DOHH2 (cell line): ENCODE data around the gene SP2.

Source experiments
- H3F3A ChIP-seq: fragments of 200-600 bp; sonication (generic), shearing (Covaris generic); 2 replicates; pipeline ENCODE4 v1.6.0; 2016; ENCODE audit warnings: antibody characterized with exemption, mild to moderate bottlenecking; ENCODE audit not compliant: control insufficient read depth, insufficient read depth
- H3K27ac ChIP-seq: fragments of 200-600 bp; sonication (generic); 2 replicates; pipeline ENCODE4 v1.5.1; 2014; ENCODE audit warnings: low read depth, mild to moderate bottlenecking, low read length, moderate library complexity
- H3K27me3 ChIP-seq: fragments of 200-600 bp; sonication (generic); 2 replicates; pipeline ENCODE4 v1.6.1; 2014; ENCODE audit warnings: mild to moderate bottlenecking, low read length, mixed read lengths; ENCODE audit not compliant: control insufficient read depth
- H3K36me3 ChIP-seq: fragments of 200-600 bp; sonication (generic); 2 replicates; pipeline ENCODE4 v1.6.1; 2014; ENCODE audit warnings: mild to moderate bottlenecking, low read length, moderate library complexity, mixed read lengths; ENCODE audit not compliant: control insufficient read depth
- H3K4me1 ChIP-seq: fragments of 200-600 bp; sonication (generic); 2 replicates; pipeline ENCODE4 v1.6.1; 2014; ENCODE audit warnings: mild to moderate bottlenecking, low read length, mixed read lengths; ENCODE audit not compliant: control insufficient read depth
- H3K4me2 ChIP-seq: fragments of 200-600 bp; sonication (generic); 2 replicates; pipeline ENCODE4 v1.6.0; 2014; ENCODE audit warnings: mild to moderate bottlenecking, low read length, moderate library complexity
- H3K4me3 ChIP-seq: fragments of 200-600 bp; sonication (generic); 2 replicates; pipeline ENCODE4 v1.5.1; 2014; ENCODE audit warnings: mild to moderate bottlenecking, low read length, mixed read lengths
- H3K79me2 ChIP-seq: fragments of 200-600 bp; sonication (generic); 2 replicates; pipeline ENCODE4 v1.6.1; 2014; ENCODE audit warnings: mild to moderate bottlenecking, low read length, mixed read lengths; ENCODE audit not compliant: control insufficient read depth
- H3K9me2 ChIP-seq: fragments of 200-600 bp; sonication (generic); replicated peaks from 2 replicates; pipeline ENCODE4 v1.6.1; 2014; ENCODE audit warnings: mild to moderate bottlenecking, low read length, mixed read lengths; ENCODE audit not compliant: control insufficient read depth
- H3K9me3 ChIP-seq: fragments of 200-600 bp; sonication (generic); 2 replicates; pipeline ENCODE4 v1.6.1; 2014; ENCODE audit warnings: antibody characterized with exemption, low read length, mixed read lengths; ENCODE audit not compliant: control insufficient read depth, insufficient read depth
- H4K20me1 ChIP-seq: fragments of 200-600 bp; sonication (generic); 2 replicates; pipeline ENCODE4 v1.6.0; 2014; ENCODE audit warnings: low read depth, mild to moderate bottlenecking, antibody characterized with exemption, low read length, moderate library complexity; ENCODE audit not compliant: control insufficient read depth, insufficient read depth
- CTCF ChIP-seq: fragments of 200-600 bp; sonication (generic); IDR thresholded peaks from one replicate; pipeline ENCODE4 v1.5.1; 2014; ENCODE audit warnings: antibody characterized with exemption, mild to moderate bottlenecking, low read depth, low read length; ENCODE audit not compliant: poor library complexity, severe bottlenecking
- EZH2phosphoT487 ChIP-seq: fragments of 200-600 bp; sonication (generic); IDR thresholded peaks from 2 replicates; pipeline ENCODE4 v1.6.1; 2017; ENCODE audit warnings: borderline replicate concordance, mild to moderate bottlenecking, antibody characterized with exemption, low read length, moderate library complexity, mixed read lengths

The SP2 gene

DNA sequence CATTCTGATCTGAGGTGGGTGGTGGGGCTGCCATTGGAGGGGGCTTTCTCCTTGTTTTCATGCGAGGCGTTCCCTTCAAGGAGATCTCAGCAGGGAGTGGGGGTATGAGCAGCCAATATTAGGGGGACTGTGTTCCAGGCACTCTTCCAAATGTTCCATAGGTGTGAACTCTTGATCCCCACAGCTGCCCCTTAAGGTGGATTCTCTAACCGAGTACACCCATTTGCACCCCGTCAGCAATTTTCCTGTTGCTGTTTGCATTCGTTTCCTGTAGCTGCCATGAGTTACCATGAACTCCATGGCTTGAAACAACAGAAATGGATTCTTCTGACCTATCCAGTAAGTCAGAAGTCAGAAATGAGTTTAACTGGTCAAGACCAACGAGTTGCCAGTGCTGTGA is 65.4 kb downstream of the SP2 start:
- Histone ChIP-seq H3K4me1 (no peaks in the 10 kb centered on the region), H3K4me2 (no peak overlapping the region), H3K27me3 (peaks cover 7% of the 10 kb centered on the region), H3K9me3 (no peaks in the 10 kb centered on the region), H3K4me3 (no peak overlapping the region), H3K9me2 (no peaks in the 10 kb centered on the region), H4K20me1 (no peaks in the 10 kb centered on the region), H3F3A (no peaks in the 10 kb centered on the region), H3K36me3 (no peaks in the 10 kb centered on the region), H3K79me2 (no peaks in the 10 kb centered on the region), H3K27ac (no peak overlapping the region)
- TF ChIP-seq EZH2phosphoT487 = no peak
- no peak for TF ChIP-seq CTCF

GRCh38 chr17:47962901-47963300 is 66.9 kb downstream of the SP2 start:
- TF ChIP-seq EZH2phosphoT487 (no peak), CTCF (no peak)
- Histone ChIP-seq H3K4me2 (no peak overlapping the region), H3K27me3 (peaks cover 5% of the 10 kb centered on the region), H3K4me3 (no peak overlapping the region), H3K9me2 (no peaks in the 10 kb centered on the region), H3F3A (no peaks in the 10 kb centered on the region), H4K20me1 (no peaks in the 10 kb centered on the region), H3K36me3 (no peaks in the 10 kb centered on the region), H3K9me3 (no peaks in the 10 kb centered on the region), H3K79me2 (no peaks in the 10 kb centered on the region), H3K4me1 (no peaks in the 10 kb centered on the region), H3K27ac (no peak overlapping the region)

DNA sequence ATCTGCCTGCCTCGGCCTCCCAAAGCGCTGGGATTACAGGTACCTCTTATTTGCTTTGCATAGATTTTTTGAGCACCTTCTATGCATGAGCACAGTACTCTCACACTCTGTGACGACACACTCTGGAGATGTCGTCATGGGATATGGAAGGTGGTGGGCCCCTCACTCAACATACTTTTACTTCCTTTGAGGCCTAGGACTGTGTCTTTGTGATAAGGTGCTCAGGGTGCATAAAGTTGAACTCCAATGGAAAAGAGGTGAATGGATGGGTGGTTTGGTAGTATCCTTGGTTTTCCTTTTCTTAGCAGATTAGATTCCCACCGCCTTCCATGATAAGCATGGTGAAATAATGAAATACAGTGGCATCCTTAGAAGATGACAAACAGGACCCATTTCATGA is 68.8 kb downstream of the SP2 start:
- H3K9me2 ChIP-seq = no peaks in the 10 kb centered on the region
- no peaks in the 10 kb centered on the region for H3K36me3 ChIP-seq
- no peak overlapping the region for H3K4me2 ChIP-seq
- no peak overlapping the region for H3K27ac ChIP-seq
- H3K79me2 ChIP-seq = no peaks in the 10 kb centered on the region
- H3K27me3 ChIP-seq = peaks cover 5% of the 10 kb centered on the region
- no peaks in the 10 kb centered on the region for H3F3A ChIP-seq
- H3K9me3 ChIP-seq = no peaks in the 10 kb centered on the region
- TF ChIP-seq CTCF (no peak), EZH2phosphoT487 (no peak)
- H3K4me1 ChIP-seq = peaks cover under 1% of the 10 kb centered on the region
- H3K4me3 ChIP-seq = no peak overlapping the region
- no peaks in the 10 kb centered on the region for H4K20me1 ChIP-seq
